COLO829 (cell line): ENCODE measurements around the gene POP4.

Experiments
- DNase-seq: peaks from one replicate; pipeline ENCODE4 v3.0.0; 2012; ENCODE audit warnings: low spot score

The POP4 gene

GRCh38 chr19:29662604-29663404 is 56.7 kb downstream of the POP4 start:
- peak; percentile 45 for DNase-seq

GRCh38 chr19:29663861-29664752 is 58.0 kb downstream of the POP4 start:
- DNase-seq: no peak

- no peak for DNase-seq
These were observed 58.7 kb downstream of the POP4 start for GRCh38 chr19:29664753-29665214.

GRCh38 chr19:29665215-29665825 is 59.2 kb downstream of the POP4 start, which contains the start of gene PLEKHF1:
Gene PLEKHF1 (plus strand): TSS chr19:29665461. CDS start chr19:29673840, 8,379 bp downstream.
- DNase-seq: peak; percentile 60

GRCh38 chr19:29665826-29666577 is 59.9 kb downstream of the POP4 start:
- no peak for DNase-seq
